ENCODE data around the gene CMTM7.
"Not testable (repeated sequence)": the region's sequence is repeated elsewhere in the genome, so short reads cannot be mapped to it uniquely, and the experiment has no call there.

The CMTM7 gene

DNA sequence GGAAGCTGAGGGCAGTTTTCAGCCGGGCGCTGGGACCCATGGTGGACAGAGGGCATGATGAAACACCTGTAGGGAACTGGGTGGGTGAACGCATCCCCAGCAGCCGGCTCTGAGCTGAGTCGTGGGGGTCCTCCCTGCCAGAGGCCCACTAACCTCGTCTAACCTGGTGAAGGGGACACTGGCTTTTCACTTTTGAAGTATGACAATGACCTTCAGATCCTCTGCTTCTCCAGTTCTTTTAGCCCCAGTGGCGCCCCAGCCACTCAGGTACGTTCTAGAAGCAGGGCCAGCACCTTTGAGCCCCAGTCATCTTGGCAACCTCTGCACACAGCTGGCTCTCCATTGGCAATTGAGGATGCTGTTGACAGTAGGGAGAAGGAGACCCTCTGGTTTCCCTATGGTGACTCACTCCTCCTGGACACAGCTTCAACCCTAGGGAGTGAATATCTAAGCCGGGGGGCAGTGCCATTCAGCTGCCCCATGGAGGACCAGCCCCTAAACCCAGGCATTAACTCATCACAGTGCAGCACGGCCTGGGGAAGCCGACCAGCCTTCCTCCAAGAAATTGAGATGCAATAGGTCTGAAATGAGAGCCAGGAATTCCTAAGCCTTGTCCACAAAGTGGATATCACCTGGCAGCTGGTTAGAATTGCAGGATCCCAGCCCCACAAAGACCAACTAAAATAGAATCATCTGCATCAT lies 64.9 kb downstream of the CMTM7 start:
- Histone ChIP-seq H3K4me3 (ENCODE audit: low read depth in 1 of 5, low read length in 5 of 5) (no peak overlapping the region), H3K27ac (ENCODE audit: low read depth, low read length) (no peak overlapping the region), H3K27me3 (ENCODE audit: control insufficient read depth in 5 of 5, insufficient read depth in 4 of 5, low read length in 5 of 5) (no peaks in the 10 kb centered on the region), H3K9me3 (ENCODE audit: control insufficient read depth in 5 of 5, low read length in 5 of 5) (no peaks in the 10 kb centered on the region), H3K9ac (ENCODE audit: low read length in 5 of 5) (no peak overlapping the region), H3K4me1 (ENCODE audit: control insufficient read depth in 5 of 5, insufficient read depth in 5 of 5, low read length in 5 of 5) (peaks cover 0 to 12% (median 3%) of the 10 kb centered on the region in 5 donors), H3K36me3 (ENCODE audit: control insufficient read depth in 5 of 5, insufficient read depth in 5 of 5, low read length in 5 of 5) (peaks cover 0 to 33% (median 16%) of the 10 kb centered on the region in 5 donors)

DNA sequence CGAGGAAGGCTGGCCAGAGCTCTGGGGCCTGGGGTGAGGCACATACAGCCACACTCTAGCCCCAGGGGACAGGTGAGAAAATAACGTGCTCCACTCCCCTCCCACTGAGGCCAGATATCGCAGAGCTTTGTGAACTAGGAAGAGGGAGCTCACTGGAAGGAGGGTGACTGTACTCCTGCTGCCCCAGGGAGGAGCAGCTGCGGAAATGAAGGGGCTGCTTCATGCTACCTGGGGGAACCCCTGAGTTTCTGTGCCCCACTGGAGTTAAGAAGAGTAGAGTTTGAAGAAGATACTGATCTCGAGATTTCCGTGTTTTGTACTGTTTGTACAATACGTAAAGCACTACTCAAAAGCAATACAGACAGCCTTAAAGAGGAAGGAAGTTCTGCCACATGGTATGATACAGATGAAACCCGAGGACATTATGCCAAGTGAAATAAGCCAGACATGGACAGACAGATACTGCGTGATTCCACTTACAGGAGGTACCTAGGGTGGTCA lies 66.4 kb downstream of the CMTM7 start:
- Histone ChIP-seq H3K36me3 (ENCODE audit: control insufficient read depth in 5 of 5, insufficient read depth in 5 of 5, low read length in 5 of 5) (peaks cover 0 to 24% (median 11%) of the 10 kb centered on the region in 5 donors), H3K27me3 (ENCODE audit: control insufficient read depth in 5 of 5, insufficient read depth in 4 of 5, low read length in 5 of 5) (no peaks in the 10 kb centered on the region), H3K9ac (ENCODE audit: low read length in 5 of 5) (peak overlapping the region in 1 of 5 donors; percentile 28), H3K4me3 (ENCODE audit: low read depth in 1 of 5, low read length in 5 of 5) (peak overlapping the region in 1 of 5 donors; percentile 12), H3K4me1 (ENCODE audit: control insufficient read depth in 5 of 5, insufficient read depth in 5 of 5, low read length in 5 of 5) (peaks cover 0 to 12% (median 3%) of the 10 kb centered on the region in 5 donors), H3K9me3 (ENCODE audit: control insufficient read depth in 5 of 5, low read length in 5 of 5) (no peaks in the 10 kb centered on the region), H3K27ac (ENCODE audit: low read depth, low read length) (no peak overlapping the region)

GRCh38 chr3:32459450-32459849 lies 67.8 kb downstream of the CMTM7 start:
- Histone ChIP-seq H3K4me1 (ENCODE audit: control insufficient read depth in 5 of 5, insufficient read depth in 5 of 5, low read length in 5 of 5) (peaks cover 0 to 12% (median 3%) of the 10 kb centered on the region in 5 donors), H3K27ac (ENCODE audit: low read depth, low read length) (no peak overlapping the region), H3K9me3 (ENCODE audit: control insufficient read depth in 5 of 5, low read length in 5 of 5) (no peaks in the 10 kb centered on the region)

GRCh38 chr3:32460031-32460749 lies 68.5 kb downstream of the CMTM7 start:
- no peak overlapping the region for H3K27ac ChIP-seq (ENCODE audit: low read depth, low read length)

More at GRCh38 chr3:32459450-32459849, 67.8 kb downstream of the CMTM7 start:
- Histone ChIP-seq H3K27me3 (ENCODE audit: control insufficient read depth in 5 of 5, insufficient read depth in 4 of 5, low read length in 5 of 5) (no peaks in the 10 kb centered on the region), H3K4me3 (ENCODE audit: low read depth in 1 of 5, low read length in 5 of 5) (no peak overlapping the region), H3K9ac (ENCODE audit: low read length in 5 of 5) (no peak overlapping the region), H3K36me3 (ENCODE audit: control insufficient read depth in 5 of 5, insufficient read depth in 5 of 5, low read length in 5 of 5) (peaks cover 0 to 18% (median 6%) of the 10 kb centered on the region in 5 donors)

DNA sequence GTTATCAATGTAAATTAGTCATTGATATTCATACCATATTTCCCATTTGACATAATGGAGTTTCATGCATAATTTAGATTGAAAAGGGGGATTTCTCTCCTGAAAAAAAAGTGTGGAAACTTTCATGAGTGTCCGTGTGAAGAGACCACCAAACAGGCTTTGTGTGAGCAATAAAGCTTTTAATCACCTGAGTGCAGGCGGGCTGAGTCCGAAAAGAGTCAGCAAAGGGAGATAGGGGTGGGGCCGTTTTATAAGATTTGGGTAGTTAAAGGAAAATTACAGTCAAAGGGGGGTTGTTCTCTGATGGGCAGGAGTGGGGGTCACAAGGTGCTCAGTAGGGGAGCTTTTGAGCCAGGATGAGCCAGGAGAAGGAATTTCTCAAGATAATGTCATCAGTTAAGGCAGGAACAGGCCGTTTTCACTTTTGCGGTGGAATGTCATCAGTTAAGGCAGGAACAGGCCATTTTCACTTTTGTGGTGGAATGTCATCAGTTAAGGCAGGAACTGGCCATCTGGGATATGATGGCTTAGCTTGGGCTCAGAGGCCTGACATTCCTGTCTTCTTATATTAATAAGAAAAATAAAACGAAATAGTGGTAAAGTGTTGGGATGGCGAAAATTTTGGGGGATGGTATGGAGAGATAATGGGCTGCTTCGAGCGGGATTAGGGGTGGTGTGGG lies 69.3 kb downstream of the CMTM7 start:
- not testable (repeated sequence) for H3K9ac ChIP-seq (ENCODE audit: low read length in 5 of 5); H3K27me3 ChIP-seq (ENCODE audit: control insufficient read depth in 5 of 5, insufficient read depth in 4 of 5, low read length in 5 of 5); H3K9me3 ChIP-seq (ENCODE audit: control insufficient read depth in 5 of 5, low read length in 5 of 5); H3K4me3 ChIP-seq (ENCODE audit: low read depth in 1 of 5, low read length in 5 of 5); H3K36me3 ChIP-seq (ENCODE audit: control insufficient read depth in 5 of 5, insufficient read depth in 5 of 5, low read length in 5 of 5); H3K27ac ChIP-seq (ENCODE audit: low read depth, low read length)
- H3K4me1 ChIP-seq (ENCODE audit: control insufficient read depth in 5 of 5, insufficient read depth in 5 of 5, low read length in 5 of 5) = peaks cover 0 to 12% (median 3%) of the 10 kb centered on the region in 5 donors

More at GRCh38 chr3:32460031-32460749, 68.5 kb downstream of the CMTM7 start:
- Histone ChIP-seq H3K4me1 (ENCODE audit: control insufficient read depth in 5 of 5, insufficient read depth in 5 of 5, low read length in 5 of 5) (peaks cover 0 to 12% (median 3%) of the 10 kb centered on the region in 5 donors), H3K9ac (ENCODE audit: low read length in 5 of 5) (no peak overlapping the region), H3K36me3 (ENCODE audit: control insufficient read depth in 5 of 5, insufficient read depth in 5 of 5, low read length in 5 of 5) (peaks cover 0 to 12% (median 0%) of the 10 kb centered on the region in 5 donors), H3K27me3 (ENCODE audit: control insufficient read depth in 5 of 5, insufficient read depth in 4 of 5, low read length in 5 of 5) (no peaks in the 10 kb centered on the region), H3K4me3 (ENCODE audit: low read depth in 1 of 5, low read length in 5 of 5) (no peak overlapping the region), H3K9me3 (ENCODE audit: control insufficient read depth in 5 of 5, low read length in 5 of 5) (no peaks in the 10 kb centered on the region)

DNA sequence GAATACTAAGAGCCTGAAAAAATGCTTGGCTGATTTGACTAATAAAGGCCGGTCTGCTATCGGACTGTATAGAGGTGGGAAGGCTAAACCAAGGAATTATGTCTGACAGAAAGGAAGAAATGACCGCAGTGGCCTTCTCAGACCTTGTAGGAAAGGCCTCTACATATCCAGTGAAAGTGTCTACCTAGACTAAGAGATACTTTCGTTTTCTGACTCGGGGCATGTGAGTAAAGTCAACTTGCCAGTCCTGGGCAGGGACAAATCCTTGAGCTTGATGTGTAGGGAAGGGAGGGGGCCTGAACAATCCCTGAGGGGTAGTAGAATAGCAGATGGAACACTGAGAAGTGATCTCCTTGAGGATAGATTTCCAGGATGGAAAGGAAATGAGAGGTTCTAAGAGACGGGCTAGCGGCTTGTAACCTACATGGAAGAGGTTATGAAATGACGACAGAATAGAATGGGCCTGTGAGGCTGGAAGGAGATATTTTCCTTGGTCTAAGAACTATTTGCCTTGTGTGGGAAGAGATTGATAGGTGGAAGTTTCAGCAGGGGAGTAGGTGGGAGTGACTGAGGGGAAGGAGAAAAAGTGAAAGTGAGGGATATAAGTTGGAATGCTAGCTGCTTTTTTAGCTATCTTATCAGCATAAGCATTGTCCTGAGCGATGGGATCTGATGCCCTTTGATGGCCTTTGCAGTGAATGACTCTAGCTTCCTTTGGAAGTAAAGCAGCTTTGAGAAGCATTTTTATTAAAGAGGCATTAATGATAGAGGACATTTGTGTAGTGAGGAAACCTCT lies 70.7 kb downstream of the CMTM7 start:
- not testable (repeated sequence) for H3K9me3 ChIP-seq (ENCODE audit: control insufficient read depth in 5 of 5, low read length in 5 of 5); H3K9ac ChIP-seq (ENCODE audit: low read length in 5 of 5); H3K27me3 ChIP-seq (ENCODE audit: control insufficient read depth in 5 of 5, insufficient read depth in 4 of 5, low read length in 5 of 5); H3K36me3 ChIP-seq (ENCODE audit: control insufficient read depth in 5 of 5, insufficient read depth in 5 of 5, low read length in 5 of 5); H3K27ac ChIP-seq (ENCODE audit: low read depth, low read length)
- Histone ChIP-seq H3K4me3 (ENCODE audit: low read depth in 1 of 5, low read length in 5 of 5) (peak overlapping the region in 1 of 5 donors; percentile 22), H3K4me1 (ENCODE audit: control insufficient read depth in 5 of 5, insufficient read depth in 5 of 5, low read length in 5 of 5) (peaks cover 0 to 13% (median 3%) of the 10 kb centered on the region in 5 donors)

DNA sequence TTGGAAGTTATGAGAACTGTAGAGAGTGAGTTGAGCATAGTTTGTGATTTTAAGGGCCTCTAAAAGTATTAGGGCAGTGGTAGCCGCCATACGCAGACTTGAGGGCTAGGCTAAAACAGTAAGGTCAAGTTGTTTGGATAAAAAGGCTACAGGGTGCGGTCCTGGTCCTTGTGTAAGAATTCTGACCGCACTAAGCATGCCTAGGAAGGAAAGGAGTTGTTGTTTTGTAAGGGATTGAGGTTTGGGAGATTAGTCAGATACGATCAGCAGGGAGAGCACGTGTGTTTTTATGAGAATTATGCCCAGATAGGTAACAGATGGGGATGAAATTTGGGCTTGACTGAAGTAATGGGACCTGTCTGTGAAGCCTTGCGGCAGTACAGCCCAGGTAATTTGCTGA lies 71.8 kb downstream of the CMTM7 start:
- not testable (repeated sequence) for H3K9me3 ChIP-seq (ENCODE audit: control insufficient read depth in 5 of 5, low read length in 5 of 5); H3K4me3 ChIP-seq (ENCODE audit: low read depth in 1 of 5, low read length in 5 of 5); H3K9ac ChIP-seq (ENCODE audit: low read length in 5 of 5); H3K27ac ChIP-seq (ENCODE audit: low read depth, low read length); H3K36me3 ChIP-seq (ENCODE audit: control insufficient read depth in 5 of 5, insufficient read depth in 5 of 5, low read length in 5 of 5); H3K27me3 ChIP-seq (ENCODE audit: control insufficient read depth in 5 of 5, insufficient read depth in 4 of 5, low read length in 5 of 5)
- peaks cover 0 to 12% (median 5%) of the 10 kb centered on the region in 5 donors for H3K4me1 ChIP-seq (ENCODE audit: control insufficient read depth in 5 of 5, insufficient read depth in 5 of 5, low read length in 5 of 5)

GRCh38 chr3:32464726-32465125 lies 73.1 kb downstream of the CMTM7 start:
- H3K9me3 ChIP-seq (ENCODE audit: control insufficient read depth in 5 of 5, low read length in 5 of 5); H3K27ac ChIP-seq (ENCODE audit: low read depth, low read length); H3K9ac ChIP-seq (ENCODE audit: low read length in 5 of 5); H3K27me3 ChIP-seq (ENCODE audit: control insufficient read depth in 5 of 5, insufficient read depth in 4 of 5, low read length in 5 of 5); H3K36me3 ChIP-seq (ENCODE audit: control insufficient read depth in 5 of 5, insufficient read depth in 5 of 5, low read length in 5 of 5); H3K4me3 ChIP-seq (ENCODE audit: low read depth in 1 of 5, low read length in 5 of 5): not testable (repeated sequence)
- peaks cover 0 to 16% (median 5%) of the 10 kb centered on the region in 5 donors for H3K4me1 ChIP-seq (ENCODE audit: control insufficient read depth in 5 of 5, insufficient read depth in 5 of 5, low read length in 5 of 5)

DNA sequence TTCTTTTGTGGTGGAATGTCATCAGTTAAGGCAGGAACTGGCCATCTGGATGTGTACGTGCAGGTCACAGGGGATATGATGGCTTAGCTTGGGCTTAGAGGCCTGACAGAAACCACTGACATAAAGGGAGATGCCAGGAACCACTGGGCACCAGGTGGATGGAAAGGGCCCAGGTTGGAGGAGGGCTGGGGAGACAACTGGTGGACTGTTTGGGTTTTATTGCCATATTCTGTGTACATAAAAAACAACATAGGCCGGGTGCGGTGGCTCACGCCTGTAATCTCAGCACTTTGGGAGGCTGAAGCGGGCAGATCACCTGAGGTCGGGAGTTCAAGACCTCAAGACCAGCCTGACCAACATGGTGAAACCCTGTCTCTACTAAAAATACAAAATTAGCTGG lies 75.2 kb downstream of the CMTM7 start:
- H3K27ac ChIP-seq (ENCODE audit: low read depth, low read length); H3K4me3 ChIP-seq (ENCODE audit: low read depth in 1 of 5, low read length in 5 of 5); H3K9me3 ChIP-seq (ENCODE audit: control insufficient read depth in 5 of 5, low read length in 5 of 5); H3K9ac ChIP-seq (ENCODE audit: low read length in 5 of 5); H3K27me3 ChIP-seq (ENCODE audit: control insufficient read depth in 5 of 5, insufficient read depth in 4 of 5, low read length in 5 of 5): not testable (repeated sequence)
- peaks cover 0 to 20% (median 5%) of the 10 kb centered on the region in 5 donors for H3K4me1 ChIP-seq (ENCODE audit: control insufficient read depth in 5 of 5, insufficient read depth in 5 of 5, low read length in 5 of 5)
- H3K36me3 ChIP-seq (ENCODE audit: control insufficient read depth in 5 of 5, insufficient read depth in 5 of 5, low read length in 5 of 5) = peaks cover 0 to 10% (median 6%) of the 10 kb centered on the region in 5 donors

All from subcutaneous abdominal adipose tissue (tissue), 5 donors.